Adipocyte (in vitro differentiated cells): Measurements from ENCODE around the gene GRIK2.
"Not testable (repeated sequence)": the region's sequence is repeated elsewhere in the genome, so short reads cannot be mapped to it uniquely, and the experiment has no call there.

Source experiments
- DNase-seq: peaks from one replicate; pipeline ENCODE4 v3.0.0-alpha.2; 2015; ENCODE audit warnings: low read depth
- H3K27me3 ChIP-seq: replicated peaks from 2 replicates; pipeline ENCODE4 v1.7.0; 2013; ENCODE audit warnings: mild to moderate bottlenecking, low read length, moderate library complexity; ENCODE audit not compliant: control insufficient read depth, insufficient read depth
- H3K36me3 ChIP-seq: 2 replicates; pipeline ENCODE4 v1.7.0; 2013; ENCODE audit warnings: low read length, mild to moderate bottlenecking, moderate library complexity; ENCODE audit not compliant: control insufficient read depth, insufficient read depth, severe bottlenecking
- H3K4me1 ChIP-seq: 2 replicates; pipeline ENCODE4 v1.7.0; 2013; ENCODE audit warnings: mild to moderate bottlenecking, low read length, moderate library complexity; ENCODE audit not compliant: control insufficient read depth, insufficient read depth
- H3K4me3 ChIP-seq: 2 replicates; pipeline ENCODE4 v1.7.0; 2013; ENCODE audit warnings: mild to moderate bottlenecking, low read length, moderate library complexity
- H3K9ac ChIP-seq: 2 replicates; pipeline ENCODE4 v1.7.0; 2013; ENCODE audit warnings: mild to moderate bottlenecking, low read length, moderate library complexity
- H3K9me3 ChIP-seq: 2 replicates; pipeline ENCODE4 v1.7.0; 2013; ENCODE audit warnings: mild to moderate bottlenecking, low read length, moderate library complexity; ENCODE audit not compliant: control insufficient read depth

Gene GRIK2

GRCh38 chr6:101393251-101393828 lies at the start of gene GRIK2:
Gene GRIK2 (plus strand): TSS chr6:101393708.
- Histone ChIP-seq H3K36me3 (no peaks in the 10 kb centered on the region), H3K9me3 (no peaks in the 10 kb centered on the region), H3K4me1 (peaks cover 19% of the 10 kb centered on the region), H3K9ac (peak within 1 kb of the TSS; percentile 54), H3K4me3 (peak within 1 kb of the TSS; percentile 75), H3K27me3 (peaks cover 21% of the 10 kb centered on the region)
- peak; percentile 91 for DNase-seq

GRCh38 chr6:101344885-101345284 lies 48.6 kb upstream of the GRIK2 start:
- no peak overlapping the region for H3K4me3 ChIP-seq
- DNase-seq, result no peak
- no peaks in the 10 kb centered on the region for H3K36me3 ChIP-seq
- H3K4me1 ChIP-seq, result no peaks in the 10 kb centered on the region
- peaks cover 3% of the 10 kb centered on the region for H3K9me3 ChIP-seq
- no peak overlapping the region for H3K9ac ChIP-seq
- H3K27me3 ChIP-seq, result no peaks in the 10 kb centered on the region

- H3K4me1 ChIP-seq, result no peaks in the 10 kb centered on the region
- no peaks in the 10 kb centered on the region for H3K27me3 ChIP-seq
- no peak for DNase-seq
- H3K36me3 ChIP-seq, result no peaks in the 10 kb centered on the region
- peaks cover 3% of the 10 kb centered on the region for H3K9me3 ChIP-seq
- H3K4me3 ChIP-seq, result no peak overlapping the region
- no peak overlapping the region for H3K9ac ChIP-seq
These were observed 44.7 kb upstream of the GRIK2 start for GRCh38 chr6:101348816-101349215.

GRCh38 chr6:101350631-101351030 lies 42.9 kb upstream of the GRIK2 start:
- H3K9me3 ChIP-seq, H3K4me3 ChIP-seq, H3K4me1 ChIP-seq, DNase-seq, H3K27me3 ChIP-seq, H3K36me3 ChIP-seq, H3K9ac ChIP-seq: not testable (repeated sequence)

- DNase-seq, result no peak
- H3K9me3 ChIP-seq, result no peaks in the 10 kb centered on the region
- H3K4me3 ChIP-seq, result no peak overlapping the region
- no peaks in the 10 kb centered on the region for H3K27me3 ChIP-seq
- no peaks in the 10 kb centered on the region for H3K36me3 ChIP-seq
- no peaks in the 10 kb centered on the region for H3K4me1 ChIP-seq
- H3K9ac ChIP-seq, result no peak overlapping the region
These were observed 42.3 kb upstream of the GRIK2 start for GRCh38 chr6:101351173-101351572.

- Histone ChIP-seq H3K4me1 (no peaks in the 10 kb centered on the region), H3K9ac (no peak overlapping the region), H3K9me3 (no peaks in the 10 kb centered on the region), H3K27me3 (no peaks in the 10 kb centered on the region), H3K36me3 (no peaks in the 10 kb centered on the region), H3K4me3 (no peak overlapping the region)
- no peak for DNase-seq
These were observed 41.2 kb upstream of the GRIK2 start for GRCh38 chr6:101352316-101352715.

- no peaks in the 10 kb centered on the region for H3K4me1 ChIP-seq
- no peak for DNase-seq
- H3K36me3 ChIP-seq, result no peaks in the 10 kb centered on the region
- no peak overlapping the region for H3K9ac ChIP-seq
- no peaks in the 10 kb centered on the region for H3K9me3 ChIP-seq
- no peak overlapping the region for H3K4me3 ChIP-seq
- no peaks in the 10 kb centered on the region for H3K27me3 ChIP-seq
These were observed 28.3 kb upstream of the GRIK2 start for GRCh38 chr6:101365181-101365580.

GRCh38 chr6:101379926-101380325 lies 13.6 kb upstream of the GRIK2 start:
- H3K27me3 ChIP-seq, result peaks cover 4% of the 10 kb centered on the region
- H3K4me1 ChIP-seq, result no peaks in the 10 kb centered on the region
- no peak for DNase-seq
- H3K36me3 ChIP-seq, result no peaks in the 10 kb centered on the region
- no peak overlapping the region for H3K9ac ChIP-seq
- no peak overlapping the region for H3K4me3 ChIP-seq
- no peaks in the 10 kb centered on the region for H3K9me3 ChIP-seq

GRCh38 chr6:101380897-101381630 lies 12.4 kb upstream of the GRIK2 start:
- Histone ChIP-seq H3K4me1 (no peaks in the 10 kb centered on the region), H3K27me3 (peaks cover 4% of the 10 kb centered on the region), H3K4me3 (no peak overlapping the region), H3K9me3 (no peaks in the 10 kb centered on the region), H3K36me3 (no peaks in the 10 kb centered on the region), H3K9ac (no peak overlapping the region)
- no peak for DNase-seq

- not testable (repeated sequence) for H3K4me3 ChIP-seq, H3K9me3 ChIP-seq, H3K27me3 ChIP-seq, H3K36me3 ChIP-seq, DNase-seq, H3K9ac ChIP-seq, H3K4me1 ChIP-seq
These were observed 9.8 kb upstream of the GRIK2 start for GRCh38 chr6:101383747-101384146.

GRCh38 chr6:101386982-101387381 lies 6.5 kb upstream of the GRIK2 start:
- peaks cover under 1% of the 10 kb centered on the region for H3K4me1 ChIP-seq
- no peaks in the 10 kb centered on the region for H3K9me3 ChIP-seq
- H3K4me3 ChIP-seq, result no peak overlapping the region
- no peak for DNase-seq
- peaks cover 10% of the 10 kb centered on the region for H3K27me3 ChIP-seq
- no peaks in the 10 kb centered on the region for H3K36me3 ChIP-seq
- H3K9ac ChIP-seq, result no peak overlapping the region
